Measurements from ENCODE around the gene EHD4. TPM values are rescaled to one million over a fixed set of nuclear protein-coding genes. Genes with fewer than 3 reads are reported as not detected.

Gene EHD4
- polyA plus RNA-seq, 3 donors = 12.8 to 16.0 (median 14.2) TPM

- peak overlapping the region; percentile 48 to 80 for H3K4me3 Mint-ChIP-seq
- peaks cover 0 to 2% (median 2%) of the 10 kb centered on the region in 3 donors for H3K27me3 Mint-ChIP-seq (ENCODE audit: low read depth in 3 of 3)
- peak overlapping the region; percentile 62 for H2AFZ ChIP-seq (ENCODE audit: insufficient read depth, low read depth, low read length, poor library complexity, severe bottlenecking)
- H3K4me1 Mint-ChIP-seq = peaks cover 27% of the 10 kb centered on the region
- peaks cover 16 to 26% of the 10 kb centered on the region in 2 donors for H3K36me3 ChIP-seq (replicated peaks in 1 of 2; ENCODE audit: control insufficient read depth in 1 of 2, insufficient read depth in 2 of 2, low read length in 2 of 2)
- H3K9me3 Mint-ChIP-seq = peaks cover 0 to 4% (median 0%) of the 10 kb centered on the region in 7 donors
- intact Hi-C loops (cut with micrococcal nuclease) = no loop called here
- peak overlapping the region; percentile 76 for H3K4me2 ChIP-seq (replicated peaks; ENCODE audit: extremely low read depth, low read length, poor library complexity, severe bottlenecking)
- H3K79me2 ChIP-seq (ENCODE audit: insufficient read depth, low read length) = no peaks in the 10 kb centered on the region
- H3K9ac ChIP-seq (ENCODE audit: insufficient read depth, low read length, poor library complexity, severe bottlenecking) = peak overlapping the region; percentile 65
- no peak for DNase-seq
- H3K27me3 ChIP-seq (ENCODE audit: control insufficient read depth in 2 of 2, insufficient read depth in 2 of 2, low read length in 2 of 2) = no peaks in the 10 kb centered on the region
- peak overlapping the region in 6 of 7 donors; percentile 66 to 96 (median 90) for H3K27ac Mint-ChIP-seq
- peak overlapping the region in 1 of 3 experiments; percentile 56 for H3K4me3 ChIP-seq (replicated peaks in 1 of 3; ENCODE audit: low read depth in 2 of 3, low read length in 3 of 3)
- TF ChIP-seq CTCF (IDR thresholded peaks at IDR 0.05) = no peak
- peaks cover 24 to 26% of the 10 kb centered on the region in 2 donors for H3K36me3 Mint-ChIP-seq
- no peaks in the 10 kb centered on the region for H3K9me3 ChIP-seq (replicated peaks in 1 of 2; ENCODE audit: control insufficient read depth in 1 of 2, insufficient read depth in 1 of 2, low read length in 2 of 2)
- H3K4me1 ChIP-seq (ENCODE audit: control insufficient read depth in 1 of 2, insufficient read depth in 2 of 2, low read length in 2 of 2) = peaks cover 22 to 24% of the 10 kb centered on the region in 2 donors
- H4K20me1 ChIP-seq (ENCODE audit: insufficient read depth, low read length) = no peaks in the 10 kb centered on the region
- WGBS (ENCODE audit: insufficient coverage) = 77% methylated on average over 17 of the region's 17 CpGs
- peak overlapping the region in 1 of 2 donors; percentile 81 for H3K27ac ChIP-seq (ENCODE audit: low read depth in 1 of 2, low read length in 2 of 2)
Measured at GRCh38 chr15:41894251-41894790, 78.0 kb downstream of the EHD4 start.

GRCh38 chr15:41893422-41894250, 78.7 kb downstream of the EHD4 start, which contains the start of gene SPTBN5:
Gene SPTBN5 (minus strand): TSS chr15:41894053. CDS start chr15:41893497, 556 bp downstream.
- peaks cover 31% of the 10 kb centered on the region for H3K4me1 Mint-ChIP-seq

More at GRCh38 chr15:41893422-41894250, 78.7 kb downstream of the EHD4 start, which contains the start of gene SPTBN5:
- H3K27ac Mint-ChIP-seq = peak within 1 kb of the TSS; percentile 77 to 96 (median 90)
- H3K9ac ChIP-seq (ENCODE audit: insufficient read depth, low read length, poor library complexity, severe bottlenecking) = peak within 1 kb of the TSS; percentile 65
- peaks cover 25 to 28% of the 10 kb centered on the region in 2 donors for H3K4me1 ChIP-seq (ENCODE audit: control insufficient read depth in 1 of 2, insufficient read depth in 2 of 2, low read length in 2 of 2)
- H3K27me3 Mint-ChIP-seq (ENCODE audit: low read depth in 3 of 3) = peaks cover 0 to 2% (median 2%) of the 10 kb centered on the region in 3 donors
- peak within 1 kb of the TSS in 1 of 2 donors; percentile 81 for H3K27ac ChIP-seq (ENCODE audit: low read depth in 1 of 2, low read length in 2 of 2)
- H4K20me1 ChIP-seq (ENCODE audit: insufficient read depth, low read length) = no peaks in the 10 kb centered on the region
- H3K79me2 ChIP-seq (ENCODE audit: insufficient read depth, low read length) = no peaks in the 10 kb centered on the region
- WGBS (ENCODE audit: insufficient coverage) = 95% methylated on average over 11 of the region's 15 CpGs
- H3K9me3 Mint-ChIP-seq = peaks cover 0 to 4% (median 0%) of the 10 kb centered on the region in 7 donors
- H3K4me2 ChIP-seq (replicated peaks; ENCODE audit: extremely low read depth, low read length, poor library complexity, severe bottlenecking) = peak within 1 kb of the TSS; percentile 76
- peak within 1 kb of the TSS in 1 of 3 experiments; percentile 56 for H3K4me3 ChIP-seq (replicated peaks in 1 of 3; ENCODE audit: low read depth in 2 of 3, low read length in 3 of 3)
- peak within 1 kb of the TSS; percentile 66 to 80 for H3K4me3 Mint-ChIP-seq
- intact Hi-C loops (cut with micrococcal nuclease) = no loop called here
- no peaks in the 10 kb centered on the region for H3K9me3 ChIP-seq (replicated peaks in 1 of 2; ENCODE audit: control insufficient read depth in 1 of 2, insufficient read depth in 1 of 2, low read length in 2 of 2)
- no peak for TF ChIP-seq CTCF (IDR thresholded peaks at IDR 0.05)
- DNase-seq = no peak
- peaks cover 18 to 20% of the 10 kb centered on the region in 2 donors for H3K36me3 Mint-ChIP-seq
- no peaks in the 10 kb centered on the region for H3K27me3 ChIP-seq (ENCODE audit: control insufficient read depth in 2 of 2, insufficient read depth in 2 of 2, low read length in 2 of 2)
- peak within 1 kb of the TSS; percentile 62 for H2AFZ ChIP-seq (ENCODE audit: insufficient read depth, low read depth, low read length, poor library complexity, severe bottlenecking)
- H3K36me3 ChIP-seq (replicated peaks in 1 of 2; ENCODE audit: control insufficient read depth in 1 of 2, insufficient read depth in 2 of 2, low read length in 2 of 2) = peaks cover 10 to 19% of the 10 kb centered on the region in 2 donors

All from CD14-positive monocyte (primary cell).